K562 (cell line): ENCODE data around the gene PPP2R2B. TPM values are rescaled to one million over a fixed set of nuclear protein-coding genes. Genes with fewer than 3 reads are reported as not detected.

Experiments used
- ATAC-seq: fragments of 200-7000 bp; cut with Tn5 transposase; 3 replicates; pipeline ENCODE4 v1.9.1; 2020; ENCODE audit warnings: moderate library complexity
- BruUV-seq: library from RNA; stranded (reverse); fragments of 400-500 nt; replicated peaks from 2 replicates; lab custom pipeline; 2021; lab: Mats Ljungman, UMichigan
- CTCF ChIA-PET: fragments of 300-600 bp; formaldehyde crosslinking; extraction: SDS; loops from one replicate; lab custom pipeline; 2021; ENCODE audit warnings: low intra/inter-chr PET ratio; lab: Yijun Ruan, JAX
- POLR2A ChIA-PET: fragments of 300-600, 350-650 bp; sonication (Branson Sonifier 250); formaldehyde crosslinking; extraction: SDS; loops from one replicate; lab custom pipeline; 2021; ENCODE audit warnings: antibody characterized with exemption, inconsistent platforms; lab: Yijun Ruan, JAX
- DNase-seq, 4 experiments: peaks; one replicate each; pipeline versions ENCODE4 v3.0.0 to v3.0.0-alpha.2; 2011 to 2018; ENCODE audit warnings: low spot score in 3 of 4, mixed read lengths in 3 of 4; ENCODE audit errors: extremely low read depth in 1 of 4
- FAIRE-seq: peaks from 2 replicates; lab custom pipeline; 2011; peaks lifted over from hg19 to GRCh38; lab: Jason Lieb, UNC
- H2AFZ ChIP-seq: 2 replicates; pipeline ENCODE4 v1.6.0; 2011; ENCODE audit warnings: low read depth, low read length, control low read depth, inconsistent platforms
- H3K27ac ChIP-seq: fragments of 200-600 bp; 3 replicates; pipeline ENCODE4 v1.8.0; 2011; ENCODE audit warnings: low read depth, mild to moderate bottlenecking, control low read depth, inconsistent platforms, low read length, moderate library complexity, mixed read lengths; ENCODE audit errors: extremely low read depth
- H3K27me3 ChIP-seq, 2 experiments: fragments of 300-600 bp in 1 of 2; 2 replicates in 1 of 2; 3 replicates in 1 of 2; pipeline versions ENCODE4 v1.6.0 to v1.8.0; 2011; ENCODE audit warnings: inconsistent platforms in 2 of 2, low read length in 2 of 2, mild to moderate bottlenecking in 1 of 2, mixed read lengths in 1 of 2, moderate library complexity in 1 of 2; ENCODE audit not compliant: control insufficient read depth in 2 of 2, insufficient read depth in 2 of 2
- H3K36me3 ChIP-seq: fragments of 300-600 bp; 3 replicates; pipeline ENCODE4 v1.8.0; 2011; ENCODE audit warnings: mild to moderate bottlenecking, low read length, inconsistent platforms; ENCODE audit not compliant: control insufficient read depth, insufficient read depth
- H3K4me1 ChIP-seq, 2 experiments: fragments of 200-600 bp in 1 of 2; replicated peaks in 1 of 2; 2 replicates in 1 of 2; 3 replicates in 1 of 2; pipeline versions ENCODE4 v1.5.1 to v1.8.0; 2011; ENCODE audit warnings: inconsistent platforms in 2 of 2, low read length in 2 of 2, mild to moderate bottlenecking in 1 of 2, mixed read lengths in 1 of 2, moderate library complexity in 1 of 2; ENCODE audit not compliant: control insufficient read depth in 2 of 2, insufficient read depth in 2 of 2
- H3K4me2 ChIP-seq: 2 replicates; pipeline ENCODE4 v1.6.1; 2011; ENCODE audit warnings: low read length, control low read depth, inconsistent platforms, mixed read lengths; ENCODE audit not compliant: insufficient read depth
- H3K4me3 ChIP-seq: fragments of 200-600 bp; sonication (generic), shearing (Covaris generic); 2 replicates; pipeline ENCODE4 v1.5.1; 2016; ENCODE audit warnings: control low read depth, inconsistent platforms
- H3K79me2 ChIP-seq: fragments of 200-600 bp; 3 replicates; pipeline ENCODE4 v1.8.0; 2011; ENCODE audit warnings: low read length, inconsistent platforms; ENCODE audit not compliant: control insufficient read depth, insufficient read depth
- H3K9ac ChIP-seq, 2 experiments: 2 replicates each; pipeline versions ENCODE4 v1.6.0 to v1.6.1; 2011; ENCODE audit warnings: low read depth in 2 of 2, low read length in 2 of 2, control low read depth in 1 of 2, inconsistent platforms in 1 of 2, mild to moderate bottlenecking in 1 of 2, mixed read lengths in 1 of 2; ENCODE audit not compliant: insufficient read depth in 1 of 2
- H3K9me1 ChIP-seq: one replicate; pipeline ENCODE4 v1.6.0; 2011; ENCODE audit warnings: inconsistent platforms, mild to moderate bottlenecking, low read length, moderate library complexity; ENCODE audit not compliant: control insufficient read depth, insufficient read depth
- H3K9me3 ChIP-seq: replicated peaks from 2 replicates; pipeline ENCODE4 v1.5.1; 2011; ENCODE audit warnings: low read depth, low read length, inconsistent platforms; ENCODE audit not compliant: control insufficient read depth, insufficient read depth
- H4K20me1 ChIP-seq: replicated peaks from 2 replicates; pipeline ENCODE4 v1.6.1; 2011; ENCODE audit warnings: low read length, inconsistent platforms, mixed read lengths; ENCODE audit not compliant: control insufficient read depth, insufficient read depth
- CBX3 ChIP-seq, 2 experiments: IDR thresholded peaks; 1 replicate in 1 of 2; 2 replicates in 1 of 2; pipeline ENCODE4 v1.6.1; 2012; ENCODE audit warnings: inconsistent platforms in 2 of 2, low read length in 2 of 2, borderline replicate concordance in 1 of 2, control low read depth in 1 of 2
- E2F6 ChIP-seq, 2 experiments: IDR thresholded peaks; 2 replicates each; pipeline ENCODE4 v1.6.1; 2011; ENCODE audit warnings: borderline replicate concordance in 1 of 2, control low read depth in 1 of 2, low read depth in 1 of 2, low read length in 1 of 2, mild to moderate bottlenecking in 1 of 2, mixed read lengths in 1 of 2, moderate library complexity in 1 of 2; ENCODE audit not compliant: insufficient read depth in 1 of 2, insufficient read length in 1 of 2, poor library complexity in 1 of 2, severe bottlenecking in 1 of 2; ENCODE audit errors: extremely low read depth in 1 of 2
- MXI1 ChIP-seq: IDR thresholded peaks from 2 replicates; pipeline ENCODE4 v1.6.1; 2011; ENCODE audit warnings: low read depth, mild to moderate bottlenecking, improper control_type of control experiment, low read length
- PRDM10 ChIP-seq: fragments of 450-650 bp; IDR thresholded peaks from 2 replicates; pipeline ENCODE4 v1.6.1; 2018; ENCODE audit not compliant: partially characterized antibody
- ZC3H8 ChIP-seq: fragments of 450-650 bp; IDR thresholded peaks from 2 replicates; pipeline ENCODE4 v1.6.1; 2017
- ZNF277 ChIP-seq: fragments of 250-450 bp; sonication (Bioruptor Pico); IDR thresholded peaks from 2 replicates; pipeline ENCODE4 v1.8.0; 2022; ENCODE audit warnings: inconsistent platforms, mild to moderate bottlenecking, moderate library complexity, borderline replicate concordance
- ZNF354B ChIP-seq: fragments of 250-450 bp; sonication (Bioruptor Pico); IDR thresholded peaks from 2 replicates; pipeline ENCODE4 v1.4.0; 2020
- ZNF561 ChIP-seq: fragments of 450-650 bp; formaldehyde crosslinking; conservative IDR thresholded peaks from 2 replicates; pipeline ENCODE4 v1.4.0; 2020; ENCODE audit warnings: mild to moderate bottlenecking, moderate library complexity
- WGBS: fragments of 100-300 bp; shearing (Covaris generic); methylation state at CpG from one replicate; pipeline ENCODE4 v1.1.6; 2016; ENCODE audit warnings: low coverage, mixed read lengths; ENCODE audit not compliant: insufficient coverage; ENCODE audit errors: missing lambda C conversion rate; 5-methylcytosine and 5-hydroxymethylcytosine counted together
- in situ Hi-C: fragments of 300-500 bp; cut with MboI; formaldehyde crosslinking; loops from 4 replicates; pipeline ENCODE4 v1.15.0; 2018; ENCODE audit warnings: inconsistent platforms, mixed read lengths
- intact Hi-C: fragments of 100-400 bp; cut with micrococcal nuclease; formaldehyde crosslinking; loops from 2 replicates; pipeline ENCODE4 v1.14.2; 2022
- polyA plus RNA-seq, 8 experiments: library from polyadenylated mRNA; depleted of rRNA in 4 of 8; stranded (reverse) in 5 of 8; unstranded in 3 of 8; fragments of >200 nt; fragmentation: Nextera tagmentation in 2 of 8; fragmentation: Illumina TruSeq in 1 of 8; extraction: Ambion mirVana in 2 of 8; extraction: Trizol in 1 of 8; gene quantifications; 2 replicates each; pipeline versions ENCODE4 v1.2.1 to v1.2.3, GENCODE V29; 2011 to 2014; ENCODE audit warnings: inconsistent platforms in 1 of 8, missing spikeins in 1 of 8
- total RNA-seq, 7 experiments: library from RNA; depleted of rRNA in 6 of 7; stranded (reverse); fragments of >200 nt in 6 of 7; fragmentation: Illumina TruSeq in 2 of 7; extraction: Trizol in 2 of 7; gene quantifications; 2 replicates each; pipeline versions ENCODE4 v1.2.1 to v1.2.3, GENCODE V29; 2011 to 2021; ENCODE audit warnings: low replicate concordance in 1 of 7

Gene PPP2R2B
- total and polyA plus RNA-seq, 9 of the 15 experiments (the other 6 are each of a cell fraction or from before 2014, with no cell fraction given): not detected

- intact Hi-C loops (no loop called here), in situ Hi-C loops (no loop called here)
- H3K27me3 ChIP-seq: no peaks in the 10 kb centered on the region
- FAIRE-seq (no peak), DNase-seq (no peak), ATAC-seq (no peak)
- no peak overlapping the region for H3K27ac ChIP-seq
- H2AFZ ChIP-seq: no peak overlapping the region
- no peaks in the 10 kb centered on the region for H3K36me3 ChIP-seq
- no peaks in the 10 kb centered on the region for H3K9me1 ChIP-seq
- WGBS: 0% methylated on average over 5 of the region's 5 CpGs
- no peaks in the 10 kb centered on the region for H3K79me2 ChIP-seq
- TF ChIP-seq PRDM10 (no peak), ZNF354B (CRISPR knock-in tag) (no peak), ZNF277 (CRISPR knock-in tag) (no peak), E2F6 (IDR thresholded peaks at IDR 0.05; ENCODE audit: borderline replicate concordance in 1 of 2, extremely low read depth in 1 of 2, insufficient read depth in 1 of 2, insufficient read length in 1 of 2, low read depth in 1 of 2, low read length in 1 of 2, poor library complexity in 1 of 2, severe bottlenecking in 1 of 2) (no peak), CBX3 (IDR thresholded peaks at IDR 0.05; ENCODE audit: borderline replicate concordance in 1 of 2, low read length in 2 of 2) (no peak), ZC3H8 (no peak), ZNF561 (CRISPR knock-in tag) (no peak), MXI1 (no peak)
- CTCF ChIA-PET: no interaction called here
- no peak overlapping the region for H3K4me3 ChIP-seq
- no peak overlapping the region for H3K9ac ChIP-seq
- H3K4me1 ChIP-seq: no peaks in the 10 kb centered on the region
- H3K4me2 ChIP-seq: no peak overlapping the region
- H4K20me1 ChIP-seq: no peaks in the 10 kb centered on the region
- H3K9me3 ChIP-seq: no peaks in the 10 kb centered on the region
- BruUV-seq: no TSS peak
- POLR2A ChIA-PET: interaction anchor here (0.5 kb wide), 1 partner anchor 813 kb away, joined by 3 read pairs; no protein-coding TSS in a partner anchor
These were observed 115.7 kb downstream of the PPP2R2B start for GRCh38 chr5:146762830-146763229.
